Measurements from ENCODE around the gene TTLL7.

Gene TTLL7, protein sequence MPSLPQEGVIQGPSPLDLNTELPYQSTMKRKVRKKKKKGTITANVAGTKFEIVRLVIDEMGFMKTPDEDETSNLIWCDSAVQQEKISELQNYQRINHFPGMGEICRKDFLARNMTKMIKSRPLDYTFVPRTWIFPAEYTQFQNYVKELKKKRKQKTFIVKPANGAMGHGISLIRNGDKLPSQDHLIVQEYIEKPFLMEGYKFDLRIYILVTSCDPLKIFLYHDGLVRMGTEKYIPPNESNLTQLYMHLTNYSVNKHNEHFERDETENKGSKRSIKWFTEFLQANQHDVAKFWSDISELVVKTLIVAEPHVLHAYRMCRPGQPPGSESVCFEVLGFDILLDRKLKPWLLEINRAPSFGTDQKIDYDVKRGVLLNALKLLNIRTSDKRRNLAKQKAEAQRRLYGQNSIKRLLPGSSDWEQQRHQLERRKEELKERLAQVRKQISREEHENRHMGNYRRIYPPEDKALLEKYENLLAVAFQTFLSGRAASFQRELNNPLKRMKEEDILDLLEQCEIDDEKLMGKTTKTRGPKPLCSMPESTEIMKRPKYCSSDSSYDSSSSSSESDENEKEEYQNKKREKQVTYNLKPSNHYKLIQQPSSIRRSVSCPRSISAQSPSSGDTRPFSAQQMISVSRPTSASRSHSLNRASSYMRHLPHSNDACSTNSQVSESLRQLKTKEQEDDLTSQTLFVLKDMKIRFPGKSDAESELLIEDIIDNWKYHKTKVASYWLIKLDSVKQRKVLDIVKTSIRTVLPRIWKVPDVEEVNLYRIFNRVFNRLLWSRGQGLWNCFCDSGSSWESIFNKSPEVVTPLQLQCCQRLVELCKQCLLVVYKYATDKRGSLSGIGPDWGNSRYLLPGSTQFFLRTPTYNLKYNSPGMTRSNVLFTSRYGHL

DNA sequence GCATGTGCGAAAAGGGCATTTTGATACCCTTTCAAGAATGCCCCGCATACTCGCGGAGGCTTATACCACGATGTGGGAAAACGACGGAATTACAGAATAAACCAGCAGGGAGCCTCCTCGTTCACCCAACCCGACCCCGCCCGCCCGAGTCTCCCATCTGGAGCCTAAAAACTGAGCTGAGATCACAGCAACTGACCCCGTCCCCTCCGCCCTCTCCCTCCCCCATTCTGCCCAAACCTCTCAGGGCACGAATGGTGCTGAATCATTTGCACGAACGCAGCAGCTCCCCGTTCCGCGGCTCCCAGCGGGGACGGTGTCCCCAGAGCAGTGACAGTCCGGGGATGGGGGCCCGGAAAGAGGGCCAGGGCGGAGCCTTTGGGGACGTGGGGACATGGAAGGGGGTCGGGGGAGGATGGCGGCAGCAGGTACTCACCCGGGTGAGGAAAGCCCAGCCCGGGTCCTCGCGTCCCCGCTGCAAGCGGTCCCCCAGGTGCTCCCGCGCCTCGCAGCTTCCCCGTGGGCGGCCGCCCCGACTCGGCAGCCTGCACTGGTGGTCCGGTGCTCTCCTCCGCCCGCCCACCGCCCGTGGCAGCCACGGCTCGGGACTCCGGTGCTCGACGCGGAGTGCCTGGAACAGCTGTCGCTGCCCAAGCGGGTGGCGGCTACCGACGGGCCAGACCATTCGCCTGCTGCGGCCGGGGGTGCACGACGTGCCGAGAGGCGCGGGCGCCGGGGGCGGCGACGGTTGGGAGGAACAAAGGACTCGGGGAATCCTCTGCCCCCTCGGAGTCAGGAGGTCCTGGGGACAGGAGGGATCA, at the start of gene TTLL7:
TTLL7 (minus strand) TSS at position 635 of the 818 bp plus-strand sequence. CDS start 46,921 bp downstream, outside the sequence.
- Histone ChIP-seq H3K27me3 (ENCODE audit: control insufficient read depth in 5 of 5, insufficient read depth in 4 of 5, low read length in 5 of 5) (peaks cover 0 to 4% (median 0%) of the 10 kb centered on the region in 5 donors), H3K9ac (ENCODE audit: low read length in 5 of 5) (peak within 1 kb of the TSS in 4 of 5 donors; percentile 68 to 80 (median 76)), H3K27ac (ENCODE audit: low read depth, low read length) (peak within 1 kb of the TSS; percentile 50), H3K36me3 (ENCODE audit: control insufficient read depth in 5 of 5, insufficient read depth in 5 of 5, low read length in 5 of 5) (no peaks in the 10 kb centered on the region), H3K4me1 (ENCODE audit: control insufficient read depth in 5 of 5, insufficient read depth in 5 of 5, low read length in 5 of 5) (peaks cover 0 to 20% (median 16%) of the 10 kb centered on the region in 5 donors), H3K4me3 (ENCODE audit: low read depth in 1 of 5, low read length in 5 of 5) (peak within 1 kb of the TSS; percentile 71 to 91 (median 76)), H3K9me3 (ENCODE audit: control insufficient read depth in 5 of 5, low read length in 5 of 5) (no peaks in the 10 kb centered on the region)

DNA sequence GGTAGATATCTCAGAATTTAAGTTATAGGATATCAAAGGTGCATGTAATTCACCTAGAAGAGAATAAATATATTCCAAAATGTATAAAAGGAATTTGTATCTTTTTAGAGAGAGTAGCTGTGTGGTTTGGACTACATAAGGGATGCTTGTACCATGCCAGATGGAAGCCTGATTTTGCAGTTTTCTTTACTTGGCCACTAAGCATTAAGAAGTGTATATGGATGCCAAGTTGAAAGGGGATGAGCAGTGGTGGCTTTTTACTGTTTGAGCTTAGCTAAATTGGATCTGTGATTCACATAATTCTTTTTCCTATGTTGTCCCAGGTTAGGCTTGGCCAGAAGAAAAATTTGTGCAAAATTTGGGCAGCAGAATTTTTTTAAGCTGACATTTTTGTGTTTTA, 43.5 kb upstream of the TTLL7 start:
- Histone ChIP-seq H3K27me3 (ENCODE audit: control insufficient read depth in 5 of 5, insufficient read depth in 4 of 5, low read length in 5 of 5) (no peaks in the 10 kb centered on the region), H3K9me3 (ENCODE audit: control insufficient read depth in 5 of 5, low read length in 5 of 5) (peaks cover 0 to 8% (median 0%) of the 10 kb centered on the region in 5 donors), H3K36me3 (ENCODE audit: control insufficient read depth in 5 of 5, insufficient read depth in 5 of 5, low read length in 5 of 5) (no peaks in the 10 kb centered on the region), H3K4me3 (ENCODE audit: low read depth in 1 of 5, low read length in 5 of 5) (no peak overlapping the region), H3K27ac (ENCODE audit: low read depth, low read length) (no peak overlapping the region), H3K4me1 (ENCODE audit: control insufficient read depth in 5 of 5, insufficient read depth in 5 of 5, low read length in 5 of 5) (peaks cover 0 to 3% (median 0%) of the 10 kb centered on the region in 5 donors), H3K9ac (ENCODE audit: low read length in 5 of 5) (no peak overlapping the region)

DNA sequence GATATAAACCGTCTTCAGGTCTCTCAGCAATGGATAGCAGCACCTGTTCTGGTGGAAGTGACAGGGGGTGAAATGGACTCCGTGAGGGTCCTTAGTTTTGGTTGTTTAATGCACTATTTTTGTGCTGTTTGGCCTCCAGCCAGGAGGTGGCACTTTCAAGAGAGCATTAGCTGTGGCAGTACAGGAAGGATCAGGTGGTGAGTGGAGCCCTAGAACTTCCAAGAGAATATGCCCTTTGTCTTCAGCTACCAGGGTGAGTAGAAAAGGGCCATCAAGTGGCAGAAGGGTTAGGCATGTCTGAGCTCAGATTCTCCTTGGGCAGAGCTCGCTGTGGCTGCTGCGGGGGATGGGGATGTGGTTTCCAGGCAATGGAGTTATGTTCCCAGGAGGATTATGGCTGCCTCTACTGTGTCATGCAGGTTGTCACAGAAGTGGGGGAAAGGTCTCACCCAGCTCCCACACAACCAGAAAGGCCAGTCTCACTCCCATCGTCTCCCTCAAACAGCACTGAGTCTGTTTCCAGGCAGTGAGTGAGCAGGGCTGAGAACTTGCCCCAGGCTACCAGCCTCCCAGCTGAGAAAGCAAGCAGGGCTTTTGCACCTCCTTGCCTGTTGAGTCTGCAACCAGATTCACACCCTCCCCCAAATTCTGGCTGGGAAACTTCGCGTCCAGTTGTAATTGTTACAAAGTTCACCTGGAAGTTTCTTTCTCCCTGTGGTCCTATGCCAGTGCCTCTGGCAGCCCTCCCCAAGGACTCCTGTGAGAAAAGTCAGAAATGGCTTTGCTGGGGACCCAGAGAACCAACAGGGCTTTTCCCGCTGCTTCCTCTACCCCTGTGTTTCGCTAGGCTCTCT, 39.1 kb upstream of the TTLL7 start:
- no peaks in the 10 kb centered on the region for H3K27me3 ChIP-seq (ENCODE audit: control insufficient read depth in 5 of 5, insufficient read depth in 4 of 5, low read length in 5 of 5)
- H3K9ac ChIP-seq (ENCODE audit: low read length in 5 of 5): no peak overlapping the region
- peaks cover 0 to 8% (median 0%) of the 10 kb centered on the region in 5 donors for H3K9me3 ChIP-seq (ENCODE audit: control insufficient read depth in 5 of 5, low read length in 5 of 5)
- no peak overlapping the region for H3K27ac ChIP-seq (ENCODE audit: low read depth, low read length)
- H3K4me3 ChIP-seq (ENCODE audit: low read depth in 1 of 5, low read length in 5 of 5): peak overlapping the region in 1 of 5 donors; percentile 17
- H3K36me3 ChIP-seq (ENCODE audit: control insufficient read depth in 5 of 5, insufficient read depth in 5 of 5, low read length in 5 of 5): no peaks in the 10 kb centered on the region
- peaks cover 0 to 3% (median 0%) of the 10 kb centered on the region in 5 donors for H3K4me1 ChIP-seq (ENCODE audit: control insufficient read depth in 5 of 5, insufficient read depth in 5 of 5, low read length in 5 of 5)

GRCh38 chr1:84031802-84032327, 32.9 kb upstream of the TTLL7 start:
- no peaks in the 10 kb centered on the region for H3K27me3 ChIP-seq (ENCODE audit: control insufficient read depth in 5 of 5, insufficient read depth in 4 of 5, low read length in 5 of 5)
- H3K36me3 ChIP-seq (ENCODE audit: control insufficient read depth in 5 of 5, insufficient read depth in 5 of 5, low read length in 5 of 5): no peaks in the 10 kb centered on the region
- H3K4me1 ChIP-seq (ENCODE audit: control insufficient read depth in 5 of 5, insufficient read depth in 5 of 5, low read length in 5 of 5): no peaks in the 10 kb centered on the region
- no peaks in the 10 kb centered on the region for H3K9me3 ChIP-seq (ENCODE audit: control insufficient read depth in 5 of 5, low read length in 5 of 5)
- no peak overlapping the region for H3K9ac ChIP-seq (ENCODE audit: low read length in 5 of 5)
- H3K4me3 ChIP-seq (ENCODE audit: low read depth in 1 of 5, low read length in 5 of 5): no peak overlapping the region
- no peak overlapping the region for H3K27ac ChIP-seq (ENCODE audit: low read depth, low read length)

DNA sequence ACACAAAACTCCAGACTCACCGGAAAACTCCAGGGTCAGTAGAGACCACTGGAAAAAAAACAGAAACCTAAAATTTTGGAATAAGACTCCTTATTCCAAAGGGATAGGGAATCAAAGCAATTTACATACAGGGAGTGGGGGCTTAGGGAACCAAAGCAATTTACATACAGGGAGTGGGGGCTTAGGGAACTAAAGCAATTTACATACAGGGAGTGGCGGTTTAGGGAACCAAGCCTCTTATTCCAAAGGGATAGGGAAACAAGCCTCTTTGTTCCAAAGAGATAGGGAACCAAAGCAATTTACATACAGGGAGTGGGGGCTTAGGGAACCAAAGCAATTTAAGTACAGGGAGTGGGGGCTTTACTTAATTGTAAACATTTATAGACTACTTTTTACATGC, 28.4 kb upstream of the TTLL7 start:
- H3K4me3 ChIP-seq (ENCODE audit: low read depth in 1 of 5, low read length in 5 of 5): no peak overlapping the region
- no peaks in the 10 kb centered on the region for H3K36me3 ChIP-seq (ENCODE audit: control insufficient read depth in 5 of 5, insufficient read depth in 5 of 5, low read length in 5 of 5)
- H3K27me3 ChIP-seq (ENCODE audit: control insufficient read depth in 5 of 5, insufficient read depth in 4 of 5, low read length in 5 of 5): no peaks in the 10 kb centered on the region
- H3K9me3 ChIP-seq (ENCODE audit: control insufficient read depth in 5 of 5, low read length in 5 of 5): no peaks in the 10 kb centered on the region
- no peaks in the 10 kb centered on the region for H3K4me1 ChIP-seq (ENCODE audit: control insufficient read depth in 5 of 5, insufficient read depth in 5 of 5, low read length in 5 of 5)
- no peak overlapping the region for H3K27ac ChIP-seq (ENCODE audit: low read depth, low read length)
- H3K9ac ChIP-seq (ENCODE audit: low read length in 5 of 5): no peak overlapping the region

DNA sequence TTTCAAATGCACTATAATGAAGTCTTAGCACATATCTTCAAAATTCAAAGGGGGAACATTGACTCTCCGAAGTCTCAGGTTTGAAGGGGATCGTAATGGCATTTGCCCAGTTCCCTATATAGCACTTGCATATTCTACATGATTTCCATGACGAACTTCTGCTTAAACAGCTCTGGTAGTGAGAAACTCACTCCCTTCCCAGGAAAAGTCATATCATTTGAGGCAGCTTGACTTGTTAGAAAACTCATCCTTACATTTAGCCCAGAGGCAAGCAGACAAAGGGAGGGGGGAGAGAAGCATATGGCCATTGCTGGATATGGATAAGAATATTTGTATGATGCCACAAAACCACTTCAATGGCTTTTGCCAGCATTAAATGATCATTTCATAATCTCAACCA, 27.0 kb upstream of the TTLL7 start:
- no peaks in the 10 kb centered on the region for H3K4me1 ChIP-seq (ENCODE audit: control insufficient read depth in 5 of 5, insufficient read depth in 5 of 5, low read length in 5 of 5)
- H3K9me3 ChIP-seq (ENCODE audit: control insufficient read depth in 5 of 5, low read length in 5 of 5): no peaks in the 10 kb centered on the region
- H3K27ac ChIP-seq (ENCODE audit: low read depth, low read length): no peak overlapping the region
- H3K36me3 ChIP-seq (ENCODE audit: control insufficient read depth in 5 of 5, insufficient read depth in 5 of 5, low read length in 5 of 5): no peaks in the 10 kb centered on the region
- no peaks in the 10 kb centered on the region for H3K27me3 ChIP-seq (ENCODE audit: control insufficient read depth in 5 of 5, insufficient read depth in 4 of 5, low read length in 5 of 5)
- H3K4me3 ChIP-seq (ENCODE audit: low read depth in 1 of 5, low read length in 5 of 5): no peak overlapping the region
- H3K9ac ChIP-seq (ENCODE audit: low read length in 5 of 5): no peak overlapping the region

- Histone ChIP-seq H3K9me3 (ENCODE audit: control insufficient read depth in 5 of 5, low read length in 5 of 5) (no peaks in the 10 kb centered on the region), H3K4me1 (ENCODE audit: control insufficient read depth in 5 of 5, insufficient read depth in 5 of 5, low read length in 5 of 5) (no peaks in the 10 kb centered on the region), H3K4me3 (ENCODE audit: low read depth in 1 of 5, low read length in 5 of 5) (no peak overlapping the region), H3K27ac (ENCODE audit: low read depth, low read length) (no peak overlapping the region), H3K36me3 (ENCODE audit: control insufficient read depth in 5 of 5, insufficient read depth in 5 of 5, low read length in 5 of 5) (no peaks in the 10 kb centered on the region), H3K9ac (ENCODE audit: low read length in 5 of 5) (no peak overlapping the region), H3K27me3 (ENCODE audit: control insufficient read depth in 5 of 5, insufficient read depth in 4 of 5, low read length in 5 of 5) (no peaks in the 10 kb centered on the region)
These were observed 22.9 kb upstream of the TTLL7 start for GRCh38 chr1:84021822-84022221.

DNA sequence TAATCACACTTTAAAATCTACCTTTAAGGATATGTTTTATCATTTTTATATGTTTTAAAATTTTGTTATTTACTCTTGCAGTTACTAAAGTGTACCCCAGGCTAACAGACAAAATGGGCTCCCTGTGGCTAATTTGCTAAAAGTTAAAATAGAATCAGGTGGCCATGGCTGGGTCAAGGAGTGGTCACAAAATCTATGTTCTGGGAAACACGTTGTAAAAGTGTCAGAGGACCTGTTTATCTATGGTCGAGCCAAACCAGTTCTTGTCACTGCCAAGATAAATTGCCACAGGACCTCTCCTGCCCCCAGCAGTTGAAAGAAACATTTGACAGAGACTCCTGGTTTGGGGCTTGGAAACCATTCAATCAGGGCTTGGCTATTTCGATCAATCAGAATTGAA, 21.2 kb upstream of the TTLL7 start:
- Histone ChIP-seq H3K4me3 (ENCODE audit: low read depth in 1 of 5, low read length in 5 of 5) (no peak overlapping the region), H3K9me3 (ENCODE audit: control insufficient read depth in 5 of 5, low read length in 5 of 5) (no peaks in the 10 kb centered on the region), H3K36me3 (ENCODE audit: control insufficient read depth in 5 of 5, insufficient read depth in 5 of 5, low read length in 5 of 5) (no peaks in the 10 kb centered on the region), H3K9ac (ENCODE audit: low read length in 5 of 5) (no peak overlapping the region), H3K4me1 (ENCODE audit: control insufficient read depth in 5 of 5, insufficient read depth in 5 of 5, low read length in 5 of 5) (no peaks in the 10 kb centered on the region), H3K27me3 (ENCODE audit: control insufficient read depth in 5 of 5, insufficient read depth in 4 of 5, low read length in 5 of 5) (no peaks in the 10 kb centered on the region), H3K27ac (ENCODE audit: low read depth, low read length) (no peak overlapping the region)

DNA sequence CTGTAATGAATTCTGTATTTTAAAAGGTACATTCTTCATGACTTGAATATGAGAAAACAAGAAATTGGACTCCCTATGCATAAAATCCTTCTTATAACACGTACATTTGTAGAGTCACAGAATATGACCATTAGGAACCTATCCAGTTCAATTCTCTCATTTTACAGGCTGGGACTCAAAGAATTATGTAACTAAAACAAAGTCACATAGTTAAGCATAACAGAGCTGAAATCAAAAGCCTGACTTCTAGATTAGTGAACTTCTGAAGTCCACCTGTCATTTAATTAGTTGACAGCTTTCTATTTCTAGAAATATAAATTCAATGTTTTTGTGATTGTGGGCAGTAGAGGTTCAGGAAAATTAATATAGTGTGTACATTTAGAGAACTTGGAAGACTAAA, 20.3 kb upstream of the TTLL7 start:
- H3K9me3 ChIP-seq (ENCODE audit: control insufficient read depth in 5 of 5, low read length in 5 of 5): no peaks in the 10 kb centered on the region
- H3K36me3 ChIP-seq (ENCODE audit: control insufficient read depth in 5 of 5, insufficient read depth in 5 of 5, low read length in 5 of 5): no peaks in the 10 kb centered on the region
- no peak overlapping the region for H3K9ac ChIP-seq (ENCODE audit: low read length in 5 of 5)
- H3K4me1 ChIP-seq (ENCODE audit: control insufficient read depth in 5 of 5, insufficient read depth in 5 of 5, low read length in 5 of 5): no peaks in the 10 kb centered on the region
- H3K4me3 ChIP-seq (ENCODE audit: low read depth in 1 of 5, low read length in 5 of 5): no peak overlapping the region
- no peaks in the 10 kb centered on the region for H3K27me3 ChIP-seq (ENCODE audit: control insufficient read depth in 5 of 5, insufficient read depth in 4 of 5, low read length in 5 of 5)
- H3K27ac ChIP-seq (ENCODE audit: low read depth, low read length): no peak overlapping the region

Measured in subcutaneous abdominal adipose tissue (tissue), 5 donors.